Karpas-422 (cell line): ENCODE data around the gene SPAG6. TPM values are rescaled to one million over a fixed set of nuclear protein-coding genes. Genes with fewer than 3 reads are reported as not detected.

ENCODE experiments used
- DNase-seq: peaks from one replicate; pipeline ENCODE4 v3.0.0-alpha.2; 2015
- H2AFZ ChIP-seq: fragments of 200-600 bp; sonication (generic); 2 replicates; pipeline ENCODE4 v1.6.1; 2014; ENCODE audit warnings: antibody characterized with exemption, low read length, mixed read lengths
- H3K27ac ChIP-seq: fragments of 200-600 bp; sonication (generic); 2 replicates; pipeline ENCODE4 v1.5.1; 2014; ENCODE audit warnings: mild to moderate bottlenecking, low read length, moderate library complexity
- H3K27me3 ChIP-seq: fragments of 200-600 bp; sonication (generic); 2 replicates; pipeline ENCODE4 v1.6.1; 2014; ENCODE audit warnings: low read length, mixed read lengths
- H3K36me3 ChIP-seq: fragments of 200-600 bp; sonication (generic); 2 replicates; pipeline ENCODE4 v1.6.1; 2014; ENCODE audit warnings: low read length, mixed read lengths; ENCODE audit not compliant: insufficient read depth
- H3K4me1 ChIP-seq: fragments of 200-600 bp; sonication (generic); 2 replicates; pipeline ENCODE4 v1.6.1; 2014; ENCODE audit warnings: mild to moderate bottlenecking, low read length, mixed read lengths
- H3K4me2 ChIP-seq: fragments of 200-600 bp; sonication (generic); 2 replicates; pipeline ENCODE4 v1.6.1; 2014; ENCODE audit warnings: low read length, low read depth, mild to moderate bottlenecking; ENCODE audit not compliant: poor library complexity, severe bottlenecking
- H3K4me3 ChIP-seq: fragments of 200-600 bp; sonication (generic); 2 replicates; pipeline ENCODE4 v1.5.1; 2014; ENCODE audit warnings: mild to moderate bottlenecking, antibody characterized with exemption, low read length, mixed read lengths
- H3K79me2 ChIP-seq: fragments of 200-600 bp; sonication (generic); 2 replicates; pipeline ENCODE4 v1.6.1; 2014; ENCODE audit warnings: mild to moderate bottlenecking, low read length, mixed read lengths
- H3K9ac ChIP-seq: fragments of 200-600 bp; sonication (generic); 2 replicates; pipeline ENCODE4 v1.6.0; 2014; ENCODE audit warnings: low read length
- H3K9me2 ChIP-seq: fragments of 200-600 bp; sonication (generic), shearing (Covaris generic); replicated peaks from 2 replicates; pipeline ENCODE4 v1.6.0; 2014; ENCODE audit warnings: mild to moderate bottlenecking, low read length, moderate library complexity; ENCODE audit not compliant: insufficient read depth
- H3K9me3 ChIP-seq: fragments of 300-700, 200-600 bp; sonication (generic); 2 replicates; pipeline ENCODE4 v1.6.1; 2014; ENCODE audit warnings: low read length, mixed read lengths
- H4K20me1 ChIP-seq: fragments of 200-600 bp; sonication (generic); 2 replicates; pipeline ENCODE4 v1.6.1; 2014; ENCODE audit warnings: mild to moderate bottlenecking, antibody characterized with exemption, low read length, low read depth; ENCODE audit not compliant: insufficient read depth
- total RNA-seq: library from RNA; depleted of rRNA; stranded (reverse); fragments of >200 nt; shearing (Covaris generic); gene quantifications from 2 replicates; pipeline ENCODE4 v1.2.3, GENCODE V29; 2014; ENCODE audit warnings: low replicate concordance

Gene SPAG6
- total RNA-seq, 1 experiment from 2014 or later = not detected

GRCh38 chr10:22438711-22439110 lies 93.4 kb downstream of the SPAG6 start:
- Histone ChIP-seq H3K4me2 (no peak overlapping the region), H3K4me3 (no peak overlapping the region), H3K4me1 (peaks cover 17% of the 10 kb centered on the region), H4K20me1 (no peaks in the 10 kb centered on the region), H3K79me2 (no peaks in the 10 kb centered on the region), H2AFZ (no peak overlapping the region), H3K27ac (no peak overlapping the region), H3K9me2 (no peaks in the 10 kb centered on the region), H3K9me3 (no peaks in the 10 kb centered on the region), H3K9ac (no peak overlapping the region), H3K36me3 (no peaks in the 10 kb centered on the region), H3K27me3 (no peaks in the 10 kb centered on the region)
- no peak for DNase-seq

GRCh38 chr10:22442063-22442462 lies 96.8 kb downstream of the SPAG6 start:
- H3K9me2 ChIP-seq = no peaks in the 10 kb centered on the region
- no peak overlapping the region for H2AFZ ChIP-seq
- no peaks in the 10 kb centered on the region for H3K27me3 ChIP-seq
- H3K36me3 ChIP-seq = no peaks in the 10 kb centered on the region
- DNase-seq = no peak
- no peak overlapping the region for H3K9ac ChIP-seq
- no peaks in the 10 kb centered on the region for H3K9me3 ChIP-seq
- H3K27ac ChIP-seq = no peak overlapping the region
- no peaks in the 10 kb centered on the region for H3K79me2 ChIP-seq
- no peak overlapping the region for H3K4me2 ChIP-seq
- H3K4me1 ChIP-seq = peaks cover 7% of the 10 kb centered on the region
- H3K4me3 ChIP-seq = no peak overlapping the region
- H4K20me1 ChIP-seq = no peaks in the 10 kb centered on the region

- Histone ChIP-seq H3K9ac (no peak overlapping the region), H3K9me3 (no peaks in the 10 kb centered on the region), H3K79me2 (no peaks in the 10 kb centered on the region), H3K4me3 (no peak overlapping the region), H3K9me2 (no peaks in the 10 kb centered on the region), H2AFZ (no peak overlapping the region), H3K27me3 (no peaks in the 10 kb centered on the region), H4K20me1 (no peaks in the 10 kb centered on the region), H3K36me3 (no peaks in the 10 kb centered on the region), H3K4me1 (peaks cover 3% of the 10 kb centered on the region), H3K4me2 (no peak overlapping the region), H3K27ac (no peak overlapping the region)
- DNase-seq = no peak
Observed at GRCh38 chr10:22442468-22442867, 97.2 kb downstream of the SPAG6 start.

GRCh38 chr10:22443175-22443901 lies 98.0 kb downstream of the SPAG6 start:
- Histone ChIP-seq H3K4me2 (no peak overlapping the region), H3K4me3 (no peak overlapping the region), H3K27me3 (no peaks in the 10 kb centered on the region), H3K27ac (no peak overlapping the region), H3K4me1 (no peaks in the 10 kb centered on the region), H3K9me3 (no peaks in the 10 kb centered on the region), H4K20me1 (no peaks in the 10 kb centered on the region), H3K9me2 (no peaks in the 10 kb centered on the region), H3K79me2 (no peaks in the 10 kb centered on the region), H2AFZ (no peak overlapping the region), H3K36me3 (no peaks in the 10 kb centered on the region), H3K9ac (no peak overlapping the region)
- no peak for DNase-seq

GRCh38 chr10:22444219-22444788 lies 99.0 kb downstream of the SPAG6 start:
- Histone ChIP-seq H3K27me3 (no peaks in the 10 kb centered on the region), H4K20me1 (no peaks in the 10 kb centered on the region), H3K36me3 (no peaks in the 10 kb centered on the region), H3K9me2 (no peaks in the 10 kb centered on the region), H3K4me2 (no peak overlapping the region), H3K79me2 (no peaks in the 10 kb centered on the region), H3K27ac (no peak overlapping the region), H3K9me3 (no peaks in the 10 kb centered on the region), H3K4me3 (no peak overlapping the region), H2AFZ (no peak overlapping the region), H3K4me1 (no peaks in the 10 kb centered on the region), H3K9ac (no peak overlapping the region)
- DNase-seq = no peak

GRCh38 chr10:22445495-22445894 lies 100.2 kb downstream of the SPAG6 start:
- Histone ChIP-seq H4K20me1 (no peaks in the 10 kb centered on the region), H3K79me2 (no peaks in the 10 kb centered on the region), H3K4me1 (no peaks in the 10 kb centered on the region), H2AFZ (no peak overlapping the region), H3K9me2 (no peaks in the 10 kb centered on the region), H3K4me3 (no peak overlapping the region), H3K27ac (no peak overlapping the region), H3K9ac (no peak overlapping the region), H3K36me3 (no peaks in the 10 kb centered on the region), H3K4me2 (no peak overlapping the region), H3K9me3 (no peaks in the 10 kb centered on the region), H3K27me3 (no peaks in the 10 kb centered on the region)
- no peak for DNase-seq

- no peaks in the 10 kb centered on the region for H4K20me1 ChIP-seq
- no peak for DNase-seq
Observed at GRCh38 chr10:22447068-22447467, 101.8 kb downstream of the SPAG6 start.

GRCh38 chr10:22451346-22451745 lies 106.0 kb downstream of the SPAG6 start:
- no peak overlapping the region for H3K4me3 ChIP-seq
- H3K27ac ChIP-seq = no peak overlapping the region
- H2AFZ ChIP-seq = no peak overlapping the region
- no peak overlapping the region for H3K4me2 ChIP-seq
- H4K20me1 ChIP-seq = no peaks in the 10 kb centered on the region
- no peaks in the 10 kb centered on the region for H3K4me1 ChIP-seq
- H3K9me3 ChIP-seq = no peaks in the 10 kb centered on the region
- DNase-seq = no peak
- H3K9me2 ChIP-seq = no peaks in the 10 kb centered on the region
- H3K9ac ChIP-seq = no peak overlapping the region
- no peaks in the 10 kb centered on the region for H3K36me3 ChIP-seq
- H3K27me3 ChIP-seq = no peaks in the 10 kb centered on the region
- no peaks in the 10 kb centered on the region for H3K79me2 ChIP-seq

More at GRCh38 chr10:22447068-22447467, 101.8 kb downstream of the SPAG6 start:
- Histone ChIP-seq H3K27ac (no peak overlapping the region), H3K27me3 (no peaks in the 10 kb centered on the region), H3K4me2 (no peak overlapping the region), H3K4me1 (no peaks in the 10 kb centered on the region), H2AFZ (no peak overlapping the region), H3K36me3 (no peaks in the 10 kb centered on the region), H3K79me2 (no peaks in the 10 kb centered on the region), H3K9me2 (no peaks in the 10 kb centered on the region), H3K4me3 (no peak overlapping the region), H3K9ac (no peak overlapping the region), H3K9me3 (no peaks in the 10 kb centered on the region)
